HepG2 (cell line): ENCODE measurements around the gene C20orf204. TPM values are rescaled to one million over a fixed set of nuclear protein-coding genes. Genes with fewer than 3 reads are reported as not detected.

Experiments used
- GABPA ChIP-seq, 2 experiments: IDR thresholded peaks; 2 replicates each; pipeline ENCODE4 v1.6.1; 2011 to 2016; ENCODE audit warnings: low read depth in 2 of 2, low read length in 1 of 2, missing biosample characterization in 1 of 2, missing genetic modification characterization in 1 of 2
- MYNN ChIP-seq: sonication (generic); formaldehyde crosslinking; IDR thresholded peaks from 2 replicates; pipeline ENCODE4 v1.4.0; 2020; ENCODE audit warnings: mild to moderate bottlenecking, low read depth, missing genetic modification reagents
- PCBP1 ChIP-seq: fragments of 200-400 bp; formaldehyde crosslinking; IDR thresholded peaks from 2 replicates; pipeline ENCODE4 v1.6.1; 2017; ENCODE audit warnings: mild to moderate bottlenecking, low read depth, low read length, borderline replicate concordance
- SMARCC2 ChIP-seq: fragments of 450-650 bp; IDR thresholded peaks from 2 replicates; pipeline ENCODE4 v1.6.1; 2017; ENCODE audit warnings: antibody characterized with exemption, mild to moderate bottlenecking
- ZNF264 ChIP-seq: sonication (generic); formaldehyde crosslinking; IDR thresholded peaks from 2 replicates; pipeline ENCODE4 v1.4.0; 2020; ENCODE audit warnings: missing genetic modification reagents
- ZNF30 ChIP-seq: sonication (generic); formaldehyde crosslinking; IDR thresholded peaks from 2 replicates; pipeline ENCODE4 v1.5.0; 2020; ENCODE audit warnings: mild to moderate bottlenecking, missing genetic modification reagents
- ZNF431 ChIP-seq: sonication (generic); formaldehyde crosslinking; IDR thresholded peaks from 2 replicates; pipeline ENCODE4 v1.9.0; 2022; ENCODE audit warnings: missing genetic modification reagents, low read depth, mild to moderate bottlenecking, borderline replicate concordance
- ZNF644 ChIP-seq: IDR thresholded peaks from 2 replicates; pipeline ENCODE4 v1.6.1; 2016; ENCODE audit warnings: low read depth
- ZNF713 ChIP-seq: sonication (generic); formaldehyde crosslinking; IDR thresholded peaks from 2 replicates; pipeline ENCODE4 v1.4.0; 2020; ENCODE audit warnings: mild to moderate bottlenecking, missing genetic modification reagents
- ZNF772 ChIP-seq: sonication (generic); formaldehyde crosslinking; IDR thresholded peaks from 2 replicates; pipeline ENCODE4 v1.5.0; 2020; ENCODE audit warnings: mild to moderate bottlenecking, missing genetic modification reagents
- ZNF788 ChIP-seq: sonication (generic); formaldehyde crosslinking; IDR thresholded peaks from 2 replicates; pipeline ENCODE4 v1.5.0; 2020; ENCODE audit warnings: mild to moderate bottlenecking, missing genetic modification reagents, borderline replicate concordance
- polyA plus RNA-seq, 8 experiments: library from polyadenylated mRNA; depleted of rRNA in 3 of 8; stranded (reverse) in 7 of 8; unstranded in 1 of 8; fragments of >200 nt; fragmentation: Illumina TruSeq in 4 of 8; extraction: Trizol in 4 of 8; gene quantifications; 2 replicates each; pipeline versions ENCODE4 v1.2.1 to v1.2.3, GENCODE V29; 2011 to 2016; ENCODE audit warnings: low read depth in 4 of 8, missing spikeins in 1 of 8, mixed read lengths in 1 of 8; ENCODE audit not compliant: insufficient read depth in 1 of 8
- total RNA-seq, 5 experiments: library from RNA; depleted of rRNA; stranded (reverse); fragments of >200 nt; fragmentation: Illumina TruSeq; extraction: Trizol; gene quantifications; 2 replicates each; pipeline ENCODE4 v1.2.3, GENCODE V29; 2016; ENCODE audit warnings: low read depth in 1 of 5
- TF ChIP-seq, protein P1 (sequence below): sonication (generic); formaldehyde crosslinking; IDR thresholded peaks from 2 replicates; pipeline ENCODE4 v1.4.0; 2020; ENCODE audit warnings: missing genetic modification reagents
- TF ChIP-seq, protein P2 (sequence below): sonication (generic); formaldehyde crosslinking; IDR thresholded peaks from 2 replicates; pipeline ENCODE4 v1.4.0; 2020; ENCODE audit warnings: missing genetic modification reagents, low read depth, mild to moderate bottlenecking, borderline replicate concordance
- TF ChIP-seq, protein P3 (sequence below), 2 experiments: IDR thresholded peaks; 2 replicates each; pipeline ENCODE4 v1.6.1; 2011 to 2012; ENCODE audit warnings: low read length in 2 of 2, borderline replicate concordance in 1 of 2, low read depth in 1 of 2, mild to moderate bottlenecking in 1 of 2, moderate library complexity in 1 of 2
- TF ChIP-seq, protein P4 (sequence below): sonication (generic); formaldehyde crosslinking; IDR thresholded peaks from 2 replicates; pipeline ENCODE4 v1.4.0; 2020; ENCODE audit warnings: mild to moderate bottlenecking, missing genetic modification reagents
- TF ChIP-seq, protein P5 (sequence below): sonication (generic); formaldehyde crosslinking; IDR thresholded peaks from 2 replicates; pipeline ENCODE4 v1.4.0; 2020; ENCODE audit warnings: mild to moderate bottlenecking, low read depth, missing genetic modification reagents
- TF ChIP-seq, protein P6 (sequence below): sonication (generic); formaldehyde crosslinking; IDR thresholded peaks from 2 replicates; pipeline ENCODE4 v1.4.0; 2020; ENCODE audit warnings: mild to moderate bottlenecking, missing genetic modification reagents

Gene C20orf204
- total and polyA plus RNA-seq, 2 of the 13 experiments (the other 11 are each of a cell fraction or from before 2014, with no cell fraction given), result 22.1 to 80.0 TPM

DNA sequence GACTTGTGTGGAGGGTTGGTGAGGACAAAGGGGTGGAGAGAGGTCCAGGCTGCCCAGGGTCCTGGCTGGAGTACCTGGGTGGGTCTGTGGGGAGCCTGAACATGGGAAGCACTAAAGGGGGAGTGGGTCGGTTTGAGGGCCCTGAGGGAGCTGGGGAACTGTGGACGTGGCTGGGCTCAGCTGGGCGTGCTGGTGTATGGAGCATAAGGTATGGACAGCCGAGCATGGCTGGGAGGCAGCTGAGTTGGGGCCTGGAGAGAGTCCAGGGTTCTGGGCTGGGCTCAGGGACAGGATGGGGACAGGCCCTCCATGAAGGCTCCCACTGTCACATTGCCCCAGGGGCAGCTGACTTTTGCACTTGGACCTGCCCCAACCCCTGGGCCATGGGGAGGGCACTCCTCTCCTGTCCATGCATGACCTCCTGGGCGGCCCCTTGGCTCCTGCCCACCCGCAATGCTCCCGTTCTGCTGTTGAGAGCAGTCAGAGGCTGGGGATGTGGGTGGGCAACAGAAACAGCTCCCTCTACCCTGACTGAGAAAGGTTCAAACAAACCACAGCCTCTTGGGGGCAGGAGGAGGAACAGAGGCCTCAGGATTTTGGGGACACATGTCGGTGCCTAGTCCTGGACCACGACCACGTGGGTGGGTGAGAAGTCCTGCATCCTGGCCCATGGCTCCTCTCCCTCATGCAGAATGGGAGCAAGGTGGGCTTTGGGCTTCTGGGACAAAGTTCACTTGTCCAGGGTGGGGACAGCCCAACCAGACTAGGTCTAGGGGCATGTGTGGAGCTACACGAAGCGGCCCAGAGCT, 4.5 kb downstream of the C20orf204 start (continued):
- TF ChIP-seq, protein P1, sequence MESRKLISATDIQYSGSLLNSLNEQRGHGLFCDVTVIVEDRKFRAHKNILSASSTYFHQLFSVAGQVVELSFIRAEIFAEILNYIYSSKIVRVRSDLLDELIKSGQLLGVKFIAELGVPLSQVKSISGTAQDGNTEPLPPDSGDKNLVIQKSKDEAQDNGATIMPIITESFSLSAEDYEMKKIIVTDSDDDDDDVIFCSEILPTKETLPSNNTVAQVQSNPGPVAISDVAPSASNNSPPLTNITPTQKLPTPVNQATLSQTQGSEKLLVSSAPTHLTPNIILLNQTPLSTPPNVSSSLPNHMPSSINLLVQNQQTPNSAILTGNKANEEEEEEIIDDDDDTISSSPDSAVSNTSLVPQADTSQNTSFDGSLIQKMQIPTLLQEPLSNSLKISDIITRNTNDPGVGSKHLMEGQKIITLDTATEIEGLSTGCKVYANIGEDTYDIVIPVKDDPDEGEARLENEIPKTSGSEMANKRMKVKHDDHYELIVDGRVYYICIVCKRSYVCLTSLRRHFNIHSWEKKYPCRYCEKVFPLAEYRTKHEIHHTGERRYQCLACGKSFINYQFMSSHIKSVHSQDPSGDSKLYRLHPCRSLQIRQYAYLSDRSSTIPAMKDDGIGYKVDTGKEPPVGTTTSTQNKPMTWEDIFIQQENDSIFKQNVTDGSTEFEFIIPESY (CRISPR knock-in tag), result 0 out of 2 replicates have a peak, but pooled peaks have one; percentile 1
- TF ChIP-seq ZNF713 (CRISPR knock-in tag) (no peak), MYNN (CRISPR knock-in tag) (no peak), ZNF431 (no peak), ZNF772 (no peak), ZNF30 (CRISPR knock-in tag) (no peak), PCBP1 (peak; percentile 83), ZNF264 (CRISPR knock-in tag) (no peak), SMARCC2 (no peak), ZNF644 (CRISPR knock-in tag) (no peak), ZNF788 (peak; percentile 46), GABPA (IDR thresholded peaks at IDR 0.05; ENCODE audit: low read depth, low read length) (no peak), GABPA (CRISPR knock-in tag; IDR thresholded peaks at IDR 0.05; ENCODE audit: low read depth) (no peak)
- TF ChIP-seq, protein P2, sequence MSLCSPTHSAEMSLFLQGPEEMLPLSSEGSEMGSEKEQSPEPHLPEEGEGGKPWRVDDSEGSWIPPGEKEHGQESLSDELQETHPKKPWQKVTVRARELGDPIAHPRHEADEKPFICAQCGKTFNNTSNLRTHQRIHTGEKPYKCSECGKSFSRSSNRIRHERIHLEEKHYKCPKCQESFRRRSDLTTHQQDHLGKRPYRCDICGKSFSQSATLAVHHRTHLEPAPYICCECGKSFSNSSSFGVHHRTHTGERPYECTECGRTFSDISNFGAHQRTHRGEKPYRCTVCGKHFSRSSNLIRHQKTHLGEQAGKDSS (CRISPR knock-in tag), result no peak; the same call in 1 of the 2 replicates
- TF ChIP-seq, protein P3, sequence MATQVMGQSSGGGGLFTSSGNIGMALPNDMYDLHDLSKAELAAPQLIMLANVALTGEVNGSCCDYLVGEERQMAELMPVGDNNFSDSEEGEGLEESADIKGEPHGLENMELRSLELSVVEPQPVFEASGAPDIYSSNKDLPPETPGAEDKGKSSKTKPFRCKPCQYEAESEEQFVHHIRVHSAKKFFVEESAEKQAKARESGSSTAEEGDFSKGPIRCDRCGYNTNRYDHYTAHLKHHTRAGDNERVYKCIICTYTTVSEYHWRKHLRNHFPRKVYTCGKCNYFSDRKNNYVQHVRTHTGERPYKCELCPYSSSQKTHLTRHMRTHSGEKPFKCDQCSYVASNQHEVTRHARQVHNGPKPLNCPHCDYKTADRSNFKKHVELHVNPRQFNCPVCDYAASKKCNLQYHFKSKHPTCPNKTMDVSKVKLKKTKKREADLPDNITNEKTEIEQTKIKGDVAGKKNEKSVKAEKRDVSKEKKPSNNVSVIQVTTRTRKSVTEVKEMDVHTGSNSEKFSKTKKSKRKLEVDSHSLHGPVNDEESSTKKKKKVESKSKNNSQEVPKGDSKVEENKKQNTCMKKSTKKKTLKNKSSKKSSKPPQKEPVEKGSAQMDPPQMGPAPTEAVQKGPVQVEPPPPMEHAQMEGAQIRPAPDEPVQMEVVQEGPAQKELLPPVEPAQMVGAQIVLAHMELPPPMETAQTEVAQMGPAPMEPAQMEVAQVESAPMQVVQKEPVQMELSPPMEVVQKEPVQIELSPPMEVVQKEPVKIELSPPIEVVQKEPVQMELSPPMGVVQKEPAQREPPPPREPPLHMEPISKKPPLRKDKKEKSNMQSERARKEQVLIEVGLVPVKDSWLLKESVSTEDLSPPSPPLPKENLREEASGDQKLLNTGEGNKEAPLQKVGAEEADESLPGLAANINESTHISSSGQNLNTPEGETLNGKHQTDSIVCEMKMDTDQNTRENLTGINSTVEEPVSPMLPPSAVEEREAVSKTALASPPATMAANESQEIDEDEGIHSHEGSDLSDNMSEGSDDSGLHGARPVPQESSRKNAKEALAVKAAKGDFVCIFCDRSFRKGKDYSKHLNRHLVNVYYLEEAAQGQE (IDR thresholded peaks at IDR 0.05; ENCODE audit: borderline replicate concordance in 1 of 2, low read depth in 1 of 2, low read length in 2 of 2), result no peak
- TF ChIP-seq, protein P4, sequence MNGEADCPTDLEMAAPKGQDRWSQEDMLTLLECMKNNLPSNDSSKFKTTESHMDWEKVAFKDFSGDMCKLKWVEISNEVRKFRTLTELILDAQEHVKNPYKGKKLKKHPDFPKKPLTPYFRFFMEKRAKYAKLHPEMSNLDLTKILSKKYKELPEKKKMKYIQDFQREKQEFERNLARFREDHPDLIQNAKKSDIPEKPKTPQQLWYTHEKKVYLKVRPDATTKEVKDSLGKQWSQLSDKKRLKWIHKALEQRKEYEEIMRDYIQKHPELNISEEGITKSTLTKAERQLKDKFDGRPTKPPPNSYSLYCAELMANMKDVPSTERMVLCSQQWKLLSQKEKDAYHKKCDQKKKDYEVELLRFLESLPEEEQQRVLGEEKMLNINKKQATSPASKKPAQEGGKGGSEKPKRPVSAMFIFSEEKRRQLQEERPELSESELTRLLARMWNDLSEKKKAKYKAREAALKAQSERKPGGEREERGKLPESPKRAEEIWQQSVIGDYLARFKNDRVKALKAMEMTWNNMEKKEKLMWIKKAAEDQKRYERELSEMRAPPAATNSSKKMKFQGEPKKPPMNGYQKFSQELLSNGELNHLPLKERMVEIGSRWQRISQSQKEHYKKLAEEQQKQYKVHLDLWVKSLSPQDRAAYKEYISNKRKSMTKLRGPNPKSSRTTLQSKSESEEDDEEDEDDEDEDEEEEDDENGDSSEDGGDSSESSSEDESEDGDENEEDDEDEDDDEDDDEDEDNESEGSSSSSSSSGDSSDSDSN, result no peak
- TF ChIP-seq, protein P5, sequence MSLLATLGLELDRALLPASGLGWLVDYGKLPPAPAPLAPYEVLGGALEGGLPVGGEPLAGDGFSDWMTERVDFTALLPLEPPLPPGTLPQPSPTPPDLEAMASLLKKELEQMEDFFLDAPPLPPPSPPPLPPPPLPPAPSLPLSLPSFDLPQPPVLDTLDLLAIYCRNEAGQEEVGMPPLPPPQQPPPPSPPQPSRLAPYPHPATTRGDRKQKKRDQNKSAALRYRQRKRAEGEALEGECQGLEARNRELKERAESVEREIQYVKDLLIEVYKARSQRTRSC, result no peak
- TF ChIP-seq, protein P6, sequence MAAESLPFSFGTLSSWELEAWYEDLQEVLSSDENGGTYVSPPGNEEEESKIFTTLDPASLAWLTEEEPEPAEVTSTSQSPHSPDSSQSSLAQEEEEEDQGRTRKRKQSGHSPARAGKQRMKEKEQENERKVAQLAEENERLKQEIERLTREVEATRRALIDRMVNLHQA (CRISPR knock-in tag), result no peak
